GM18867 (cell line): Measurements from ENCODE around the gene MKRN2.
"Not testable (repeated sequence)": the region's sequence is repeated elsewhere in the genome, so short reads cannot be mapped to it uniquely, and the experiment has no call there.

Experiments
- ATAC-seq: cut with Tn5 transposase; IDR thresholded peaks from one replicate; pipeline ENCODE4 v1.9.1; 2021; ENCODE audit warnings: mild to moderate bottlenecking, moderate library complexity; ENCODE audit not compliant: unreplicated experiment

Gene MKRN2

GRCh38 chr3:12556690-12557472, at the start of gene MKRN2:
Gene MKRN2 (plus strand): TSS chr3:12557087. CDS start chr3:12557151, 64 bp downstream.
- peak; percentile 84 for ATAC-seq

GRCh38 chr3:12507591-12508281, 49.2 kb upstream of the MKRN2 start:
- ATAC-seq, result no peak

- no peak for ATAC-seq
Measured at GRCh38 chr3:12508291-12508700, 48.6 kb upstream of the MKRN2 start.

- ATAC-seq, result no peak
Measured at GRCh38 chr3:12509466-12509865, 47.4 kb upstream of the MKRN2 start.

- no peak for ATAC-seq
Measured at GRCh38 chr3:12512534-12513118, 44.3 kb upstream of the MKRN2 start.

GRCh38 chr3:12513694-12514446, 43.0 kb upstream of the MKRN2 start:
- ATAC-seq, result no peak

- no peak for ATAC-seq
Measured at GRCh38 chr3:12515631-12516030, 41.3 kb upstream of the MKRN2 start.

GRCh38 chr3:12516873-12517272, 40.0 kb upstream of the MKRN2 start:
- ATAC-seq, result no peak

GRCh38 chr3:12518261-12519028, 38.4 kb upstream of the MKRN2 start:
- no peak for ATAC-seq

GRCh38 chr3:12521010-12521409, 35.9 kb upstream of the MKRN2 start:
- no peak for ATAC-seq

- no peak for ATAC-seq
Measured at GRCh38 chr3:12522721-12523120, 34.2 kb upstream of the MKRN2 start.

GRCh38 chr3:12527757-12528143, 29.1 kb upstream of the MKRN2 start:
- ATAC-seq, result no peak

- ATAC-seq, result no peak
Measured at GRCh38 chr3:12532182-12532581, 24.7 kb upstream of the MKRN2 start.

- ATAC-seq, result no peak
Measured at GRCh38 chr3:12536423-12536822, 20.5 kb upstream of the MKRN2 start.

GRCh38 chr3:12541625-12542024, 15.3 kb upstream of the MKRN2 start:
- ATAC-seq, result no peak

- not testable (repeated sequence) for ATAC-seq
Measured at GRCh38 chr3:12543497-12543896, 13.4 kb upstream of the MKRN2 start.

- no peak for ATAC-seq
Measured at GRCh38 chr3:12544652-12545472, 12.0 kb upstream of the MKRN2 start.

GRCh38 chr3:12545473-12545791, 11.5 kb upstream of the MKRN2 start, which contains the start of gene MKRN2OS:
Gene MKRN2OS (minus strand): TSS chr3:12545499. CDS start chr3:12545464, 35 bp downstream.
- no peak for ATAC-seq

- no peak for ATAC-seq
Measured at GRCh38 chr3:12549971-12550760, 6.7 kb upstream of the MKRN2 start.
